Measurements from ENCODE around the gene ORC4. TPM values are rescaled to one million over a fixed set of nuclear protein-coding genes. Genes with fewer than 3 reads are reported as not detected.

The ORC4 gene
- total RNA-seq, 4 donors from 2014 or later, result 20.2 to 36.8 (median 26.1) TPM

DNA sequence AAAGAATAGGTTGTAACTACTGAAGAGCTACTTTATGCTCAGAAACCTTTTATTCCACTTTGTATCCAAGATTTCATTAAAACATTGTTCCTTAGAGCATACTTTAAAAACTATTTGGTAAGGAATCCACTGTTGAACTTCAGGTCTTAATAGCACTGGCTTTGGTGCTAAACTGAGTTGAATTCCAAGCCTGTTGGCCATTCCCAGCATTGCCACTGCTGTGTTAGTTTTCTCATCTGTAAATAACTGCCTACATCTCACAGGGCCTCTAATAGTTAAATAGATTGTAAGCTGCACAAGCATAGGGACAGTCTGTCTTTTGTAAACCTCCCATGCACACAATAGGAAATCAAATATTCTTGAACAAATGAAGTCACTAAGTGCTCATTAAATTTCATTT, 86.6 kb downstream of the ORC4 start:
- TF ChIP-seq, protein P1, sequence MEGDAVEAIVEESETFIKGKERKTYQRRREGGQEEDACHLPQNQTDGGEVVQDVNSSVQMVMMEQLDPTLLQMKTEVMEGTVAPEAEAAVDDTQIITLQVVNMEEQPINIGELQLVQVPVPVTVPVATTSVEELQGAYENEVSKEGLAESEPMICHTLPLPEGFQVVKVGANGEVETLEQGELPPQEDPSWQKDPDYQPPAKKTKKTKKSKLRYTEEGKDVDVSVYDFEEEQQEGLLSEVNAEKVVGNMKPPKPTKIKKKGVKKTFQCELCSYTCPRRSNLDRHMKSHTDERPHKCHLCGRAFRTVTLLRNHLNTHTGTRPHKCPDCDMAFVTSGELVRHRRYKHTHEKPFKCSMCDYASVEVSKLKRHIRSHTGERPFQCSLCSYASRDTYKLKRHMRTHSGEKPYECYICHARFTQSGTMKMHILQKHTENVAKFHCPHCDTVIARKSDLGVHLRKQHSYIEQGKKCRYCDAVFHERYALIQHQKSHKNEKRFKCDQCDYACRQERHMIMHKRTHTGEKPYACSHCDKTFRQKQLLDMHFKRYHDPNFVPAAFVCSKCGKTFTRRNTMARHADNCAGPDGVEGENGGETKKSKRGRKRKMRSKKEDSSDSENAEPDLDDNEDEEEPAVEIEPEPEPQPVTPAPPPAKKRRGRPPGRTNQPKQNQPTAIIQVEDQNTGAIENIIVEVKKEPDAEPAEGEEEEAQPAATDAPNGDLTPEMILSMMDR (IDR thresholded peaks at IDR 0.05), result no peak
- TF ChIP-seq POLR2A (IDR thresholded peaks at IDR 0.05; ENCODE audit: low read depth) (no peak), POLR2AphosphoS5 (IDR thresholded peaks at IDR 0.05) (no peak), EP300 (IDR thresholded peaks at IDR 0.05) (no peak)
- Histone ChIP-seq H3K4me1 (peaks cover 0 to 12% (median 4%) of the 10 kb centered on the region in 4 donors), H3K9me3 (no peaks in the 10 kb centered on the region), H3K27me3 (no peaks in the 10 kb centered on the region), H3K27ac (replicated peaks in 1 of 4) (no peak overlapping the region), H3K36me3 (peaks cover 0 to 54% (median 18%) of the 10 kb centered on the region in 4 donors), H3K4me3 (no peak overlapping the region)
- intact Hi-C loops (cut with DNase I), result no loop called here
- DNase-seq (ENCODE audit: extremely low spot score), result no peak

DNA sequence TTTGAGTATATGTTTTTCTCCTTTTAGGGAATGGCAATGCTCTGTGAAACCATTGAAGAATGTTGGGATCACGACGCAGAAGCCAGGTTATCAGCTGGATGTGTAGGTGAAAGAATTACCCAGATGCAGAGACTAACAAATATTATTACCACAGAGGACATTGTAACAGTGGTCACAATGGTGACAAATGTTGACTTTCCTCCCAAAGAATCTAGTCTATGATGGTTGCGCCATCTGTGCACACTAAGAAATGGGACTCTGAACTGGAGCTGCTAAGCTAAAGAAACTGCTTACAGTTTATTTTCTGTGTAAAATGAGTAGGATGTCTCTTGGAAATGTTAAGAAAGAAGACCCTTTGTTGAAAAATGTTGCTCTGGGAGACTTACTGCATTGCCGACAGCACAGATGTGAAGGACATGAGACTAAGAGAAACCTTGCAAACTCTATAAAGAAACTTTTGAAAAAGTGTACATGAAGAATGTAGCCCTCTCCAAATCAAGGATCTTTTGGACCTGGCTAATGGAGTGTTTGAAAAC, 93.4 kb downstream of the ORC4 start:
- H3K9me3 ChIP-seq, result no peaks in the 10 kb centered on the region
- 98% methylated on average over 4 of the region's 4 CpGs for WGBS
- intact Hi-C loops (cut with DNase I), result no loop called here
- DNase-seq (ENCODE audit: extremely low spot score), result no peak
- no peak overlapping the region for H3K27ac ChIP-seq (replicated peaks in 1 of 4)
- H3K27me3 ChIP-seq, result no peaks in the 10 kb centered on the region
- TF ChIP-seq, protein P1 (IDR thresholded peaks at IDR 0.05), result no peak
- no peak for TF ChIP-seq EP300 (IDR thresholded peaks at IDR 0.05)
- TF ChIP-seq POLR2AphosphoS5 (IDR thresholded peaks at IDR 0.05), result no peak
- TF ChIP-seq POLR2A (IDR thresholded peaks at IDR 0.05; ENCODE audit: low read depth), result no peak
- H3K4me3 ChIP-seq, result no peak overlapping the region
- peaks cover 0 to 32% (median 29%) of the 10 kb centered on the region in 4 donors for H3K4me1 ChIP-seq
- peaks cover 6 to 44% (median 22%) of the 10 kb centered on the region in 4 donors for H3K36me3 ChIP-seq

DNA sequence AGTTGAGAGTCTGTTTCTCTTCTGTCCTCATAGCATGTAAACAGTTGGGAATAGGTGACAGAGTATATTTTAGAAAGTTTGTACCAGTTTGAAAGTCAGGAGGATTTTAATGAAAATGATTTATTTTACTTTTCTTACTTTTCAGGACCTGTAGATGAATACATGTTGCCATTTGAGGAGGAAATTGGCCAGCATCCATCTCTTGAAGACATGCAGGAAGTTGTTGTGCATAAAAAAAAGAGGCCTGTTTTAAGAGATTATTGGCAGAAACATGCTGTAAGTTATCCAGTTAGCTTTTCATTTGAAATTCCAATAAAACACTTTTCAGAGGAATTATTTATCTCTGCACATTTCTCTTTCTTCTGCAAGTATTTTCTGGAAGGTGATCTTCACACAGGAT, 94.7 kb downstream of the ORC4 start:
- intact Hi-C loops (cut with DNase I), result no loop called here
- Histone ChIP-seq H3K27ac (replicated peaks in 1 of 4) (no peak overlapping the region), H3K4me1 (peaks cover 0 to 32% (median 29%) of the 10 kb centered on the region in 4 donors), H3K36me3 (peaks cover 7 to 49% (median 25%) of the 10 kb centered on the region in 4 donors), H3K9me3 (no peaks in the 10 kb centered on the region), H3K4me3 (no peak overlapping the region), H3K27me3 (no peaks in the 10 kb centered on the region)
- DNase-seq (ENCODE audit: extremely low spot score), result no peak
- TF ChIP-seq POLR2AphosphoS5 (IDR thresholded peaks at IDR 0.05) (no peak), EP300 (IDR thresholded peaks at IDR 0.05) (no peak), POLR2A (IDR thresholded peaks at IDR 0.05; ENCODE audit: low read depth) (no peak)
- TF ChIP-seq, protein P1 (IDR thresholded peaks at IDR 0.05), result no peak

DNA sequence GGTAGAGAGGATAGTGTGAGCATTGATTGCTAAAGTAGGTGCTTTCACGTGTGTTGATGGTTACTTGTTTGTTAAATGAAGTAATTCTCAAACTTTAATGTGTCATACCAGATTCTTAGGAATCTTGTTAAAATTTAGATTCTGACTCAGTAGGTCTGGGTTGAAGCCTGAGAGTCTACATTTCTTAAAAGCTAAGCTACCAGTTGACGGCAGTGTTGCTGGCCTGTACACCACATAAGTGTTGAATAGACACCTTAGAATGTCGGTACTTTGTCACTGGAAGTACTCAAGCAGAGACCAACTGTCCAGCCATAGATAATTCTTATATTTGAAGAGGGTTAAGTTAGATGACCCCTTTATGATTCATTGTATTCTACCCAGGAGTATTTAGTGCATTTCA, 95.9 kb downstream of the ORC4 start:
- WGBS, result 90% methylated on average over 3 of the region's 3 CpGs
- Histone ChIP-seq H3K27me3 (no peaks in the 10 kb centered on the region), H3K9me3 (no peaks in the 10 kb centered on the region), H3K4me1 (peaks cover 0 to 32% (median 29%) of the 10 kb centered on the region in 4 donors), H3K4me3 (no peak overlapping the region), H3K36me3 (peaks cover 12 to 47% (median 28%) of the 10 kb centered on the region in 4 donors), H3K27ac (replicated peaks in 1 of 4) (no peak overlapping the region)
- TF ChIP-seq EP300 (IDR thresholded peaks at IDR 0.05), result no peak
- no peak for TF ChIP-seq POLR2AphosphoS5 (IDR thresholded peaks at IDR 0.05)
- TF ChIP-seq POLR2A (IDR thresholded peaks at IDR 0.05; ENCODE audit: low read depth), result no peak
- TF ChIP-seq, protein P1 (IDR thresholded peaks at IDR 0.05), result no peak
- no peak for DNase-seq (ENCODE audit: extremely low spot score)
- intact Hi-C loops (cut with DNase I), result no loop called here

DNA sequence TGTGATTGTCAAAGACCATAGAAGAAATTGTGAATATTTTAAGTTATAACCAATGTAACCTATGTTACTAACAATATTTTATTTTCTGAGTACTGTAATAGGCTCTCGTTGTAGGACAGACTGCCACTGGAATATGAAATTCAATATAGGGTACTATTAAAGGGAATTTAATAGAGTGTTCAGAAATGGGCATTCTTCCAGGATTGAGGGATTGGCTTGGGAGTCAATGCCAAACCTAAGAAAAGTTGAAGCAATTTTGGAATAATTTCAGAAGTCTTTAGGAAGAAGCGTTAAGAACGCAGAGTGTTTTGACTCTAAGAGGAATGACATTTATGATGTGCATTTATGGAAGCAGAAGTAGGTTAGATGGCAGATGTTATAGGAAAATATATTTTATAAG, 96.7 kb downstream of the ORC4 start:
- intact Hi-C loops (cut with DNase I), result no loop called here
- 51% methylated on average over 3 of the region's 3 CpGs for WGBS

More for the DNA sequence above, 96.7 kb downstream of the ORC4 start:
- H3K27me3 ChIP-seq, result no peaks in the 10 kb centered on the region
- no peak overlapping the region for H3K27ac ChIP-seq (replicated peaks in 1 of 4)
- TF ChIP-seq, protein P1 (IDR thresholded peaks at IDR 0.05), result no peak
- TF ChIP-seq POLR2A (IDR thresholded peaks at IDR 0.05; ENCODE audit: low read depth), result no peak
- no peak for TF ChIP-seq POLR2AphosphoS5 (IDR thresholded peaks at IDR 0.05)
- TF ChIP-seq EP300 (IDR thresholded peaks at IDR 0.05), result no peak
- DNase-seq (ENCODE audit: extremely low spot score), result no peak
- peaks cover 0 to 32% (median 29%) of the 10 kb centered on the region in 4 donors for H3K4me1 ChIP-seq
- H3K4me3 ChIP-seq, result no peak overlapping the region
- H3K36me3 ChIP-seq, result peaks cover 12 to 49% (median 29%) of the 10 kb centered on the region in 4 donors
- H3K9me3 ChIP-seq, result no peaks in the 10 kb centered on the region
